GM18870 (cell line): Measurements from ENCODE around the gene PXT1.

Experiments used
- ATAC-seq: cut with Tn5 transposase; IDR thresholded peaks from one replicate; pipeline ENCODE4 v1.9.1; 2021; ENCODE audit warnings: moderate library complexity; ENCODE audit not compliant: unreplicated experiment

PXT1 gene

DNA sequence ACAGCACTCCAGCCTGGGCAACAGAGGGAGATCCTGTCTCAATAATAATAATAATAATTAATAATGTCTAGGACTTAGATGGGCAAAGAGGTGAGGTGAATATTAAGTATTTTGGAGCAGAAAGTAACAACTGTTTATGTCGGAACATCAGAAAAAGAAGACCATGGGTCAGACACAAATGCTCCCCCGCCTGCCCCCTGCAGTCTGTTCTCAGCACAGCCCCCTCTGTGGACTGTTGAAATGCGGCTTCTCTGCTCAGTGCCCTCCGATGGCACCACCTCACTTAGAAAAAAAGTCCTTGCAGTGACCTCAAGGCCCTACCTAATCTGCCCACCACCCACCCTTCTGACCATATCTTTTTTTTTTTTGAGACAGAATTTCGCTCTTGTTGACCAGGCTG is 50.0 kb downstream of the PXT1 start:
- no peak for ATAC-seq

DNA sequence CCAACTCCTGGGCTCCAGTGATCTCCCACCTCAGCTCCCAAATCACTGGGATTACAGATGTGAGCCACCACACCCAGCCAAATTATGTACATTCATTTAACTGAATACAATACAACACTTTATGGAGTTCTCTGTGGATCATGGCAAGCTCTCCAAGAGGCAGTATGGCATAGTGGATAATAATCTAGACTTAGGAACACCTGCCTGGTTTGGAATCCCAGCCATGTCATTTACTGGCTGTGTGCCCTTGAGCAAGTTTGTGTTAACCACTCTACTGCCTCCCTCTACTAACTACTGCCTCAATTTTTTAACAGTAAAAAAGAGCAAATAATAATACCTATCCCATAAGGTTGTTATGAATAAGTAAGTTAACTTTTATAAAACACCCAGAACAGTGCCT is 53.3 kb downstream of the PXT1 start:
- no peak for ATAC-seq

DNA sequence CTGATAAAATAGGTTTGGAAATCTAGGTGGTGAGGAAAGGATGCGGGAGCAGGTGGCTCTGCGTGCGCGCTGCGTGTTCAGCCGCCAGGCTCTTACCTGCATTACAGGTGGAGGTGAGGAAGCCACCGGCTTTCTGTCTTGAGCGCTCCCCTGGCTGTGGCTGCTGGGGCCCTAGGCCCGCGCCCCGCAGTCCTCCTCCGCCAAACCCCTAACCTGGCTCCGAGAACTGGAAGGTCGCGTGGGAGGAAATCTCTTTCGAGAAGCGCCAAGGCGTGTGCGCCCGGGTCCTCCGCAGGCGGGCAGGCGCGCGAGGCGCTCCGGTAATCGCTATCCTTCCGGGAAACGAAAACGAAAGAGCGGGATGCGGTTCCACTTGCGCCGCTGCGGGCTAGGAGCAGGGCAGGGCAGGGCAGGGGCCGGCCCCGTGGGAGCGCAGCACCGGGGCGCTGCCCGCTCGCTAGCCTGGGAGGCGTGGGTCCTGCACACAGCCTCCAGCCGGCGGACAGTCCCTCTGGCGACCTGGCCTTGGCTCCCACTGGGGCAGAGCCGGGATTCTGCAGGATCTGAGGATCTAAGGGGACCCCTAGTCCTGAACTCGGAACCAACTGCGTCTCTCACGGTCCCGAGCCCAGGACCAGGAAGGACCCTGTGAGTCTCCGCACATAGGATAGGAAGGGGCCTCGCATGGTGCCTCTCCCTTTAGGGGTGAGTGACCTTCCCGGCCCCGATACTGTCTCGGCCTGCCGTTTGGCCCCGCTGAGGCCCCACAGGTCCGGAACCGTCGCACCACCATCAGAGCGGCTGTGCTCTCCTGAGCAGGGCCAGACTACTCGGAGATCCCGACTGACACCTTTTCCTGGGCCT is 55.0 kb downstream of the PXT1 start, which contains the start of gene ETV7:
Gene ETV7, minus strand, starts transcription at position 230 of the 864 bp plus-strand sequence. Its CDS starts 128 bp downstream, at position 102.
- no peak for ATAC-seq

DNA sequence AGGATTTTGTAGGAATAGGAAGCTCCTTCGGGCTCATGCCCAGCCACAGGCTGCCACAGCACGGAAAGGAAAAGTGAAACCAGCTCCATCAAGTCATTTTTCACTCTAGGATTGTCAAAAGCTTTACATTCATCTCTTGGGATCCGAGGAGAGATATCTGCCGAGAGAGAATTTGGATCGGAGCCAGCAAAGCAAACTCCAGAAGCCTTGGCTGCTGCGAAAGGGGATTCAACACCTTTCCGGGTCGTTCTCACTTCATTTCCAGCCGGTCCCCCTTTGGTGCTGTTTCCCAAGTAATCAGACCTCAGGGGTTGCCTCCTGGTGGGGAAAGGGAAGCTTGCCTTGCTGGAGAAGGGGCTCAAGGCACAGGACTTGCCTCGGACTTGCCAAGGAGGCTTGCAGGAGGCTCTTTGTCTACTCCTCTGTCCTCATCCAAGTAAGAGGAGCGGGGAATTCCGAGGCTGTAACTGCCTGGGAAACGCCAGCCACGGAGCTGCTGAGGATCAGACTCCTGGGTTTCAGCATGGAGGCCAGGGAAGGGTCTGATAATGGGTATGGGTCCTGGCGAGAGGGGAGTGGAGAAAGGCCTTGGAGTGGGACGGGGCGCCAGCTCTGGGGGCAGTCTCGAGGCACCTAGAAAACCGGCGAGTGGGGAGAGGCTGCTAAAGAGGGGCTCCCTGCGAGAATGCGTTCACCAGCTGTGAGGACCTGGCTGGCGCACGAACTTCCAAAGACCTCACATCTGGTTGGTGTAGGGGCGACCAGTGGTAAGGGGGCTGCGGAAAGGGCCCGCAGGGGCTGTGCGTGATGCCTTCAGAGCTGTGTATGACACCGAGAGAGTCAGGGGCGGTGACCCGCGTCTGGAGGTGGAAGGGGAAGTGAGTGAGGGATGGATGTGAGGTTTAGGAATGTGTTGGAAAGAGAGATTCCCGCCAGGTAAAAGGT is 55.9 kb downstream of the PXT1 start:
- ATAC-seq, result no peak

DNA sequence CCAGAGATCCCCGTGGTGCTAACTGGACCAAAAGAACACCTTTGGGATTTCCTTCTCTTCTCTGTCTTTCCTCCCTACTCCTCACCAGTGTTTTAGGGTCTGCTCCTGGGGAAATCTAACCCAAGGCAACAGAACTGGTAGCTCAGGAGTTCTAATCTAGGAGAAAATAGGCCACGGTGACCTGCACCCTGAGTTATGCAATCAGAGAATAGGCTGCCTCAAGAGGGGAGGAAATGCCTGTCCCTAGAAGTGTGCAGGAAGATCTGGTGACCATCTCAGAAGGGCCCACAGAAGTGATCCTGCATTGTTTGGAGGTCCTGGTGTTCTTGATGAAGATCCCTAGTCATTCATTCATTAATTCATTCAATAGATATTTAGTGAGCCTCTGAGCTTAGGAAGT is 58.6 kb downstream of the PXT1 start:
- ATAC-seq, result no peak

DNA sequence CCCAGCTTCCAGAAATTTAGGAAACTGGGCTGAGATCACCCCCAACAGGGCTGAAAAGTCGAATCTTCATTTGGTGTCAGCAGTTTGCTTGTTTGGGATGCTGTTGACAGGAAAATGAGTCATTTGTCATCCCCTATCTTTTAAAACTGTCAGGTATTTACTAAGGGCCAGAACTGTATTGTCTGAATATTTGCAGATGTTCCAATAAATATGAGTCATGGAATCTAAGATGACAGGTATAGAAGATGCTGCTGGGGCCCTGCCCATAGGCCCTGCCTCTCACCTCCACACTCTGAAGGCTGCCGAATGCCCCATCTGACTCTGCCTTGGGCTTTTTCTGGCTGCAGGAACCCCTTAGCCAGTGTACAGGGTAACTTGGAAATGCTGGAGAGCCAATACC is 59.0 kb downstream of the PXT1 start:
- ATAC-seq, result no peak

DNA sequence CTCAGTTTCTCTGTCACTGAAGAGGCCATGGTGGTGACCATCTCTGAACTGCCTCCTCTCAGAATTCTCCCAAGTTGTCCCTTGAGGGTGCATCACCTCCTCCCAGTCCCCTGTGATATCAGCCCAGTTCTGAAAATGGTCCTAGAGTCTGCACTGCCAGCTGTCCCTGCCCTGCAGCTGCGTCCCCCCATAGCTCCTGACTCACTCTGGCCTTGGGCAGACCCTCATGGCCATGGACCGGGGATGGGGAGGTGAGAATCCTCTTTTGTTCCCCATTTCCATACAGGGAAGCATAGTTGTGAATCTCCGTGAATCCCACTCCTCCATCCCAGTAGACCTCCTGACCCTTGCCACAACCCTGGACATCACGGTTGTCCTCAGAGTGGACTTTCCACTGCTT is 59.7 kb downstream of the PXT1 start:
- ATAC-seq, result no peak

DNA sequence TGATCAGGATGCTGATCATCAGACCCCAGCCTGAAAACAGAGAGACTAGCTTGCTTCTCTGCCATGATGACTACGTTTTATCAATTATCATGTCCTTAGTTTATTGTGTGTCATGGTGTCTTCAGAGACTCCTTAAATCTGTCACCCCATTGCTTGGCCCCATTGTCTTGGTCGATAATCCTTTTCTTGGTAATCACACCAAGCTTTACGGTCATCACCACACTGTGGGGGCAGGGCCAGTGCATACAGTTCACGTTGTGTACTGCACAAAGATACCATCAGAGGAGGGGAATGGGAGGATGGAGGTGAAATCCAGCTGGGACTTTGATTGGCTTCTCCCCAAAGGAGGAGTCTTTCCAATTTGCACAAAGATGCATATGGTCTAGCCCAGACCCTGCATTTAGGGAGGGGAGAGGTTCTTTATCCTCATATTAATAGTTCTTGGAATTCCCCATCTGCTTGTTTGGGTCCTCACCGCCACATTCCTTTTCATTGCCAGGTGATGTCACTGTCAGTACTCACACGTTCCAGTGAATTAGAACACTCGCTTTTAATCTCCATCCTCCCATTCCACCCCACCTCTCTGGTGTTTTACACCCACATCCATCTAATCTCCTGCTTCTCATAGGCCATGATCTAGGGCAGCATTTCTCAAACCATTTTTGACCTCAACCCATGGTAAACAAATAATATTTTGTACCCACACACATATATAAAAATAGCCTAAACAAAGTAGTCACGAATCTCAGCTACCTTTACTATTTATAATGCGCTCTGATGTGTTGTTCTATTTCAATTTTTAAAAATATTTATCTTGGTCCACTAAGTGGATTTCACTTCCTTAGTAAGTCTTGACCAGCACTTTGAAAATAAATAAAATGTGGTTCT is 60.9 kb downstream of the PXT1 start:
- ATAC-seq, result no peak

DNA sequence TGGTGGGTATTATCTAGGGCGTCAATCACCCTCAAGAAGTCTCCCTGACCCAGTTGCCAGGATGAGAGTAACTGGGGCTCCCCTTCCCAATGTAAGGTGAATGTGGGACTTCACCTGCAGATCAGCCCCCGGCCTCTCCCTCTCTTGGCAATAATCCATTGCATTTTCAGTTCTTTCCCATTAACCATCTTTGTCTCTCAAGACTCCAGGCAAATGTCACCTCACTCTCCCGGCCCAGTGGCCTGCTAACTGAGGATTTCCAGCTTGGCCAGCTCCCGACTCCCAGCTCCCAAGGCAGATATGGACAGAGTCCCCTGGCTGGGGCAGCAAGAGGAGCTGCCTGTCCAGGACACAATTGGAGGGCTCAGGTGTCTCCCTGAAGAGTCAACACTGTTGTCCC is 62.5 kb downstream of the PXT1 start:
- no peak for ATAC-seq

DNA sequence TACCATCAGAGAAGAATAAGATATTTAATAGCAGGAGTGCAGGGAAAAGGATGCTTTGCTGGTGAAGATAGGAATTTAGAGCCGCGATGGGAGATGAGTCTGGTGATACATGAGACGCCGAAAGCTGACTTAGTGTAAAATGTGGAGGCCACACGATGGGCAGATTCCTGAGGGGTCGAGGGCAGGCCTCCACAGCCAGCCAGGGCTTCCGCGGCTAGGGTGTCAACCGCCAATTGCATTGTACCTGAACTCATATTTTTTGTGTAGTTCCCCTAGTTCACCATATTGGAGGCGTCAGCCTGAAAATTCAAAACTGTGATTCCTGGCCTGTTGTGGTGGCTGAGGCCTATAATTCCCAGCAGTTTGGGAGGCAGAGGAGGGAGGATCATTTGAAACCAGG is 63.7 kb downstream of the PXT1 start:
- no peak for ATAC-seq

DNA sequence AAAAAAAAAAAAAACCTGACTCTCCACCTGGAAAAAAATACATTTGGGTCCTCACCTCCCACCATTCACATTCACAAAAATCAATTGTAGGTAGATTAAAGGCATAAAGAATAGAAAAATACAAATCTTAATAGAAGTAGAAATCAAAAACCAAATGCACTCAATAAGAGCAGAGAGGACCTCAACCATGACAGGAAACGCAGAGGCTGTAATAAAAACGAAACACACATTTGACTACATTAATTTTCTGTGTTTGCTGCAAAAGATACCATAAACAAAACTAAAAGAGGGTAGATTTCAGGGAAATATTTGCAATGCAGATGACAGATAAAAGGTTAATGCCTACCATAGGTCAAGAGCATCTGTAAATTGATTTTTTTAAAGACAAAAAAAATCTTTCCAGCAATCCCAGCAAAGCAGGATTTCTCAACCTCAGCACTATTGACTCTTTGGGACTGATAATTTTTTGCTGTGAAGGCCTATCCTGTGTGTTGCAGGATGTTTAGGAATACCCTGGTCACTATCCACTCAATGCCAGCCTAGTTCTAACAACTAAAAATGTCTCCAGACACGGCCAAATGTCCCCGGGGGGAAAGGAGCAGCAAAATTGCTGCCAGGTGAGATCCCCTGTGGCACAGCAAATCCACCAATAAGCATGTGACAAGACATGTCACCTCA is 64.3 kb downstream of the PXT1 start:
- no peak for ATAC-seq

DNA sequence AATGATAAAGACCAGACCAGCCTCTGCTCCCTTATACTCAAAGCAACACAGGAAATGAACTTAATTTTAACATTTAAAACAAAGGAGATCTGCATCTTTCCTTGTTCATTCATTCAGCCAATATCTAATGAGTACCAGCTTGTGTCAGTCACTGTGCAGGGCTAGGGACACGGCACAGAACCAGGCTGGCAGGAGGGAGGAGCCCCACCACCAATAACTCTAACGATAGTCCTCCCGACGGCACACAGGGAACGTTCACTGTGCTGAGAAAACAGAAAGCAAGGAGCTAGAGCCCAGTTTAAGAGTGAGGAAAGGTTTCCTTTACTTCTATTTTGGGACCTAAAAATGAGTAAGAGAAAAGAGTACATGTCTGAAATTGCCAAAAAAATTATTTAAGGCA is 65.1 kb downstream of the PXT1 start:
- ATAC-seq, result no peak

DNA sequence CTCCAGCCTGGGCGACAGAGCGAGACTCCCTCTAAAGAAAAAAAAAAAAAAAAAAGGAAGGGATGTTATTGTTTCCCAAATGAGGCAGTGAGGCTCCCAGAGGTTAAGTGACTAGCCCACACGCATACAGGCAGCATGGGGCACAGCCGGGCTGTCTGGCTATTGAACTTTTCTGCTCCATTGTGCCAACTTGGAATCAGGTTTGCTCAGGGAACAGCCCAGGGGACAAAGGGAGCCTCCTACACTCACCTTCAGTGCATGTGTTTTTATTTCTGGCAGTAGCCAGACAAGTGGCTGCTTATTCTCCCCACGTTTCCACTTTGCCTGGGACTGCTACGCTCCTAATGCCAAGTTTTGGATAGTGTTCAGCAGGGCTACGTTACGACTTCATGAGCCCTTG is 65.9 kb downstream of the PXT1 start:
- ATAC-seq, result no peak

DNA sequence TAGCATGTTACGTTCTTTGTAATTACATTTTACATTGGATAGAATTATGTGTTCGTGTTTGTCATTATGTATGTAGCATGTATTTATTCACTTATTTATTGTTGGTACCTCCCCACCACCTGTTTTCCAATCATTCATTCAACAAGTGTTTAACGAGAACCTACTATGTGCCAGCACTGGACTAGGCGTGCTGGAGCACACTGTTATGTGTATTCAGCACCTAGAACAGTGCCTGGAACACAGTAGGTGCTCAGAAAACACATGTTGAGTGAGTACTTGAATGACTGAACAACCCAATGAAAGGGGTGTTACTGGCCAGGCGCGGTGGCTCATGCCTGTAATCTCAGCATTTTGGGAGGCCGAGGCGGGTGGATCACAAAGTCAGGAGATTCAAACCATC is 66.5 kb downstream of the PXT1 start:
- ATAC-seq, result no peak

DNA sequence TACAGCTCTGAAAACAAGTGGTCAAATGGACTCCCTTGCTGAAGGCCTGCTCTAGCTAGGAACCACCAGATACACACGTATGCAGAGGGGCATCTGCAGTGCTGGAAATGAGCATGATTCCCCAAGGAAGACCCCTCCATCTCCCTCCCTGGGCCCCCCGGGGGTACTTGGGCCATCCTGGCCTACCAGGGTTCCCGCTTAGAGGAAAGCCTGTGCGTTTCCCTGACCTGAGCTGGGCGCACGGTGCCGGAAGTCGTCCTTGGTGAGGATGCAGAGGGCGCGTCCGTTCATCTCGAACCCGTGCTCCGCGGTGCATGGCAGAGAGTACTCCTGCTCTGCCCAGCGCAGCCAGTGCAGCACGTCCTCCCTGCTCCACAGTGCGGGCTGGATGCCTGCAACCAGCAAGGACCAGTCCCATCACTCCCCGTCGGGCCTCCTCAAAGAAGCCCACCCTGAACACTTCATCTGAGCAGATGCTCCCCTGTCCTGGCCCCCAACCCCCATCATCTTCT is 67.0 kb downstream of the PXT1 start:
- ATAC-seq, result no peak

DNA sequence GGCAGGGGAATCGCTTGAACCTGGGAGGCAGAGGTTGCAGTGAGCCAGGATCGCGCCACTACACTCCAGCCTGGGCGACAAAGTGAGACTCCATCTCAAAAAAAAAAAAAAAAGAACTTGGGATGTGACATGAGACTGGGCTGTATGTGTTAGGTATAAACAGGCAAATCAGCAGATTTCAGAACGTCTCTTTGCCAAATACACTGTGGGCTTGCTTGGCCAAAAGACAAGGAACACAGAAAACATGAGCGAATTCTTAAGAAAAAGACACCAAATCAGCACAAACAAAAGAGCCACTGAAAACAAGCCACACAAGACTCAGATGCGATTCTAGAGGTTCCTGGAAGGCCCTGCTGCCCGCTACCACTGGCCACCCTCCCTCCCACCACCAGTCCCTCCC is 67.7 kb downstream of the PXT1 start:
- no peak for ATAC-seq

DNA sequence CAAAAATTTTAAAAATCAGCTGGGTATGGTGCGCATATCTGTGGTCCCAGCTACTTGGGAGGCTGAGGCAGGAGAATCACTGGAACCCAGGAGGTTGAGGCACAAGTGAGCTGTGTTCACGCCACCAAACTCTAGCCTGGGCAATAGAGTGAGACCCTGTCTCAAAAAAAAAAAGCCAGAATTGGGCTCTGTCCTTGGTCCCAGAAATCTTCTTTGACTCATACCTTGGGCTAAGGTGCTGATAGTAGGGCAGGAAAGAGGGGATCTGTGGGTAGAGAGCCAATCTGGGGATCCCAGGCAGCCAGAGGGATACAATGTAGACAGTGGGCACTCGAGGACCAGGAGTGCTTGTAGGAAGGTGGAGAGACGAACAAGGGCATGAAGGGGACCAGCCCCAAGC is 68.5 kb downstream of the PXT1 start:
- ATAC-seq, result no peak

DNA sequence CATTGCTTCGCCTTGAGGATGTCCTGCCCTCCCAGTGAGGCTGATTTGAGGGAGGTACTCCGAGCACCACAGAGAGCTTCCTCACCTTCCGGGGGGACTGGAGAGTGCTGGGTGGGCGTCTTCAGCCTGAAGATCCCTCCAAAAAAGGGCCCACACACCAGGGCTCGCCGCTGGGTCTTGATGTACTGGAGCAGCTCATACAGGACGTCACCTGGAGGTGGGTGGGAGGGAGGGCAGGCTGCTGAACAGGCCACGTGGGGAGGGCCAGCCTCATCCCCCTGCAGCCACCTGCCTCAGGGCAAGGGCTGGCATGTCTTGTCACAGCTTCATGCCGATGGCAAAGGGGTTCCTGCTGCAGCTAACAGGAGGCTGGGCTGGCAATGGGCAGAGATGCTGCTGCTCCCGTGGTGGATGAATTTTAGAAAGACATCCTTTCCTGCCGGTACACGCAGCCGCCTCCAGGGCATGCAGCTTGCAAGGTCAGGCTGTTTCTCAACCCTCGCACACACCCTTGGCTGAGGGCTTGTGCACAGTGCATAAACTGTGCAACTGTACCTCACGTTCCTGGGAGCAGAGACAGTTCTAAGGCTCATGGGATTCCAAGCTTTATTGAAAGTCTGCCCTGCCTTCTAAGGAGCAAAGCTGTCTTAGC is 69.2 kb downstream of the PXT1 start:
- no peak for ATAC-seq

DNA sequence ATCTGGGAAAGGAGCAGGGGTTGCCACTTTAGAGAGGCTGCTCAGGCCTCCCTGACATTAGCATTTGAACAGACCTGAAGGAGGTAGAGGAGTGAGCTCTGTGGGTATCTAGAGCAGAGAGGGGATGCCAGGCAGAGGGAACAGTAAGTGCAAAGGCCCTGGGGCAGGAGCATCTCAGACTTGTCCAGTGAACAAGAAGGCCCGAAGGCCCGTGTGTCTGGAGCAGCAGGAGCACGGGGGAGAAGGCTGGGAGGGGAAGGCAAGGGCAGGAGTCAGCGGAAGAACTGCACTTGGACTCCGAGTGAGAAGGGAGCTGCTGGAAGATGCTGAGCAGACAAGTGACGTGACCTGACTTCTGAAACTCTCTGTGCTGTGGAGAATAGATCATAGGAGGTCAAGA is 70.6 kb downstream of the PXT1 start:
- no peak for ATAC-seq

DNA sequence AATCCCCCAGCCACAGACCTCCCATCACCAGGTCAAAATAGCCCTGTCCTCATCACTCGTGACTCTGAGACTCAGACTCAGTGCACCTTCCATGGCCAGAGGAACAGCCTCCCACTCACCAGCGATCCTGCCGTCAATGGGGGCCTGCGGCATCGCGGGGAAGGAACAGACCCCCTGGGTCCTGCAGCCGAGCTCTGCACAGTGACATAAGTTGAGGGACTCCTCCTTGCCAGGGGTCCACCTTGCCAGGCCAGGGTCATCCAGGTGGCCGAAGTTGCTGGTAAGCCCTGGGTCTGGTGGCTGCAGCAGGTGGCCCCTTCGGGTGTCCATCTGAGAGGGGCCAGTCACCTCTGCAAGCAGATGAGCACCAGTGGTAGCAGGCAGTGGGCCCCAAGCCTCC is 71.4 kb downstream of the PXT1 start:
- no peak for ATAC-seq
